ENCODE results near the gene INAFM2.

DNA sequence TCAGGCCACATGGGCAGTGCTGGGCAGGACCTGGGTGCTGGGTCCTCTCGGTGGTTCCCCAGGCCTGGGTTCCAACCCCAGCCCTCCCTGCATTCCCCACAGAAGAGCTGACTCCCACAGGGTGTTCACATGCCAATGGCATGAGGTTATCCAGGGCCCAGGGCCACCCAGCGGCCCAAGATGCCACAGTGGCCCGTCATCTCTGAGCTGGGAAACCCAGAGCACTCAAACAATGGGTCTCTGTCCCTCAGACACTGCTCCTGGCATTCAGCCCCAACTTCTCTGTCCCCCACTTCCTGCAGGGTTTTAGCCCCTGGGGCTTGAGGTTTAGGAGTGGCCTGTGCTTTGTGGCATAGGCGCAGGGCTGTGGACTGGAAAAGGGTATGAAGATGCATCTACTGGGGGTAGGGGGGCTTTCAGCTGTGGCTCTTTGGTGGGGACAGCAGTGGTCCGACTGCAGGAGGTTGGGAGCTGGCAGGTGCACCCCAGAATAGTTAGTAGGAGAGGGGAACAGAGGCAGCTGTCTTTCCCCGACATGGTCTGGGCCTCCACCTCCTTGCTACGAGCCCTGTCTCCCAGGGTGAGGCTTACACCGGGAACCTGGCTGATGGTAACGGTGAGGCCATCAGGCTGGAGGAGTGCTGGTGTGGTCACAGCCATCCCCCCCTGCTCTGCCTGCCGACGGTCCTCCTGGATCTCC is 15.6 kb downstream of the INAFM2 start:
- TF ChIP-seq POLR2AphosphoS5 (IDR thresholded peaks at IDR 0.05) (no peak), EP300 (IDR thresholded peaks at IDR 0.05) (no peak), POLR2A (IDR thresholded peaks at IDR 0.05) (no peak)
- TF ChIP-seq, protein P1, sequence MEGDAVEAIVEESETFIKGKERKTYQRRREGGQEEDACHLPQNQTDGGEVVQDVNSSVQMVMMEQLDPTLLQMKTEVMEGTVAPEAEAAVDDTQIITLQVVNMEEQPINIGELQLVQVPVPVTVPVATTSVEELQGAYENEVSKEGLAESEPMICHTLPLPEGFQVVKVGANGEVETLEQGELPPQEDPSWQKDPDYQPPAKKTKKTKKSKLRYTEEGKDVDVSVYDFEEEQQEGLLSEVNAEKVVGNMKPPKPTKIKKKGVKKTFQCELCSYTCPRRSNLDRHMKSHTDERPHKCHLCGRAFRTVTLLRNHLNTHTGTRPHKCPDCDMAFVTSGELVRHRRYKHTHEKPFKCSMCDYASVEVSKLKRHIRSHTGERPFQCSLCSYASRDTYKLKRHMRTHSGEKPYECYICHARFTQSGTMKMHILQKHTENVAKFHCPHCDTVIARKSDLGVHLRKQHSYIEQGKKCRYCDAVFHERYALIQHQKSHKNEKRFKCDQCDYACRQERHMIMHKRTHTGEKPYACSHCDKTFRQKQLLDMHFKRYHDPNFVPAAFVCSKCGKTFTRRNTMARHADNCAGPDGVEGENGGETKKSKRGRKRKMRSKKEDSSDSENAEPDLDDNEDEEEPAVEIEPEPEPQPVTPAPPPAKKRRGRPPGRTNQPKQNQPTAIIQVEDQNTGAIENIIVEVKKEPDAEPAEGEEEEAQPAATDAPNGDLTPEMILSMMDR (IDR thresholded peaks at IDR 0.05) = no peak
